ENCODE results near the gene PCDHGA11. TPM values are rescaled to one million over a fixed set of nuclear protein-coding genes. Genes with fewer than 3 reads are reported as not detected.

Gene PCDHGA11
- total RNA-seq, 1 experiment from 2014 or later, result 0.66 TPM

DNA sequence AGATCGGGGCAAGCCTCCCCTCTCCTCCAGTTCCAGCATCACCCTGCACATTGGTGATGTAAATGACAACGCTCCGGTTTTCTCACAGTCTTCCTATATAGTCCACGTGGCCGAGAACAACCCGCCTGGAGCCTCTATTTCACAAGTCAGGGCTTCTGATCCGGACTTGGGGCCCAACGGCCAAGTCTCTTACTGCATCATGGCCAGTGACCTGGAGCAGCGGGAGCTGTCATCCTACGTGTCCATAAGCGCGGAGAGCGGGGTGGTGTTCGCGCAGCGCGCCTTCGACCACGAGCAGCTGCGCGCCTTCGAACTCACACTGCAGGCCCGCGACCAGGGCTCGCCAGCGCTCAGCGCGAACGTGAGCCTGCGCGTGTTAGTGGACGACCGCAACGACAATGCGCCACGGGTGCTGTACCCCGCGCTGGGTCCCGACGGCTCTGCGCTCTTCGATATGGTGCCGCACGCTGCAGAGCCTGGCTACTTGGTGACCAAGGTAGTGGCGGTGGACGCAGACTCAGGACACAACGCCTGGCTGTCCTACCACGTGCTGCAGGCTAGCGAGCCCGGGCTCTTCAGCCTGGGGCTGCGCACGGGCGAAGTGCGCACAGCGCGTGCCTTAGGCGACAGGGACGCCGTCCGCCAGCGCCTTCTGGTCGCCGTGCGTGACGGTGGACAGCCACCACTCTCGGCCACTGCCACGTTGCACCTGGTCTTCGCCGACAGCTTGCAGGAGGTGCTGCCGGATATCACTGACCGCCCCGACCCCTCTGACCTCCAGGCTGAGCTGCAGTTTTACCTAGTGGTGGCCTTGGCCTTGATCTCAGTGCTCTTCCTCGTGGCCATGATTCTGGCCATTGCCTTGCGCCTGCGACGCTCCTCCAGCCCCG is 31.5 kb upstream of the PCDHGA11 start:
- Histone ChIP-seq H3K9me3 (ENCODE audit: low read length) (0 out of 2 replicates have a peak, but pooled peaks cover 6% of the 10 kb centered on the region), H3K27ac (ENCODE audit: low read length) (no peak overlapping the region), H3K9me2 (replicated peaks; ENCODE audit: low read length) (no peaks in the 10 kb centered on the region), H3K4me2 (ENCODE audit: low read length) (no peak overlapping the region), H3K79me2 (ENCODE audit: low read length) (no peaks in the 10 kb centered on the region), H4K20me1 (ENCODE audit: low read length) (no peaks in the 10 kb centered on the region), H2AFZ (ENCODE audit: low read length) (no peak overlapping the region), H3K4me1 (ENCODE audit: insufficient read depth, low read length) (no peaks in the 10 kb centered on the region), H3K27me3 (ENCODE audit: low read length) (no peaks in the 10 kb centered on the region), H3F3A (ENCODE audit: low read length, unreplicated experiment) (no peaks in the 10 kb centered on the region), H3K36me3 (ENCODE audit: low read depth, low read length) (no peaks in the 10 kb centered on the region), H3K4me3 (ENCODE audit: low read length) (no peak overlapping the region), H3K9ac (ENCODE audit: low read length) (no peak overlapping the region)
- CTCF ChIA-PET, result no interaction called here
- POLR2A ChIA-PET (ENCODE audit: unreplicated experiment), result interaction anchor here (0.6 kb wide), 1 partner anchor 41 kb away, joined by 10 read pairs; no protein-coding TSS in a partner anchor
- DNase-seq (no peak), ATAC-seq (no peak)
- no peak for TF ChIP-seq EZH2 (IDR thresholded peaks at IDR 0.05; ENCODE audit: low read length, unreplicated experiment)
- TF ChIP-seq, protein P1, sequence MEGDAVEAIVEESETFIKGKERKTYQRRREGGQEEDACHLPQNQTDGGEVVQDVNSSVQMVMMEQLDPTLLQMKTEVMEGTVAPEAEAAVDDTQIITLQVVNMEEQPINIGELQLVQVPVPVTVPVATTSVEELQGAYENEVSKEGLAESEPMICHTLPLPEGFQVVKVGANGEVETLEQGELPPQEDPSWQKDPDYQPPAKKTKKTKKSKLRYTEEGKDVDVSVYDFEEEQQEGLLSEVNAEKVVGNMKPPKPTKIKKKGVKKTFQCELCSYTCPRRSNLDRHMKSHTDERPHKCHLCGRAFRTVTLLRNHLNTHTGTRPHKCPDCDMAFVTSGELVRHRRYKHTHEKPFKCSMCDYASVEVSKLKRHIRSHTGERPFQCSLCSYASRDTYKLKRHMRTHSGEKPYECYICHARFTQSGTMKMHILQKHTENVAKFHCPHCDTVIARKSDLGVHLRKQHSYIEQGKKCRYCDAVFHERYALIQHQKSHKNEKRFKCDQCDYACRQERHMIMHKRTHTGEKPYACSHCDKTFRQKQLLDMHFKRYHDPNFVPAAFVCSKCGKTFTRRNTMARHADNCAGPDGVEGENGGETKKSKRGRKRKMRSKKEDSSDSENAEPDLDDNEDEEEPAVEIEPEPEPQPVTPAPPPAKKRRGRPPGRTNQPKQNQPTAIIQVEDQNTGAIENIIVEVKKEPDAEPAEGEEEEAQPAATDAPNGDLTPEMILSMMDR (conservative IDR thresholded peaks at IDR 0.05; ENCODE audit: low read depth, low read length), result no peak
- TF ChIP-seq EZH2phosphoT487 (IDR thresholded peaks at IDR 0.05; ENCODE audit: borderline replicate concordance, low read length), result no peak
- intact Hi-C loops (cut with micrococcal nuclease), result no loop called here
- no TSS peak for BruUV-seq (replicated peaks)

DNA sequence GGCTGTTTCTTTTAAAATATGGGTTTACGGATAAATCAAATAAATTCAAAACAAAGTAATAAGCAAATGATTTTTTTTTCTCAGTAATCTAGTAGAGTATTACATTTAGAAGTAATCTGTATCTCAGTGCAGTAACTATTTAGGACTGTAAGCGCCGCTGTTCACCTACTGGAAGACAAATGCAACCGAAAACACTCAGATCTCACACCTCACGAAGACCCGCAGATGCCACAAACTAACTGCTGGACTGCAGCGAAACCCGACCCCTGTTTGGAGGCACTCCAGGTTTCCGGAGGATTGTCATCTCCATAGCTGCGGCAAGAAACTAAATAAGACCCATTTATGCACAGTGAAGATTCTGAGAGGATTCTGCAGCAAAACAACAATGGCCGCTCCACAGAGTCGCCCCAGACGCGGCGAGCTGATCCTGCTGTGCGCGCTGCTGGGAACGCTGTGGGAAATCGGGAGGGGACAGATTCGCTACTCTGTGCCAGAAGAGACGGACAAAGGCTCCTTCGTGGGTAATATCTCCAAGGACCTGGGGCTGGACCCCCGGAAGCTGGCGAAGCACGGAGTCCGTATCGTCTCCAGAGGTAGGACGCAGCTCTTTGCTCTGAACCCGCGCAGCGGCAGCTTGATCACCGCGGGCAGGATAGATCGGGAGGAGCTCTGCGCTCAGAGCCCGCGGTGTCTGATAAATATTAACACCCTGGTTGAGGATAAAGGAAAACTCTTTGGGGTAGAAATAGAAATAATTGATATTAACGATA is 28.2 kb upstream of the PCDHGA11 start, which contains the start of gene PCDHGA8:
Gene PCDHGA8 (plus strand): TSS at position 205 of the 770 bp plus-strand sequence. CDS start 181 bp downstream, at position 386.
- no peaks in the 10 kb centered on the region for H3K4me1 ChIP-seq (ENCODE audit: insufficient read depth, low read length)
- intact Hi-C loops (cut with micrococcal nuclease), result no loop called here
- H3K36me3 ChIP-seq (ENCODE audit: low read depth, low read length), result no peaks in the 10 kb centered on the region
- CTCF ChIA-PET, result no interaction called here
- TF ChIP-seq, protein P1 (conservative IDR thresholded peaks at IDR 0.05; ENCODE audit: low read depth, low read length), result no peak
- no peak for TF ChIP-seq EZH2phosphoT487 (IDR thresholded peaks at IDR 0.05; ENCODE audit: borderline replicate concordance, low read length)
- TF ChIP-seq EZH2 (IDR thresholded peaks at IDR 0.05; ENCODE audit: low read length, unreplicated experiment), result no peak
- POLR2A ChIA-PET (ENCODE audit: unreplicated experiment), result no interaction called here
- no peaks in the 10 kb centered on the region for H4K20me1 ChIP-seq (ENCODE audit: low read length)
- no TSS peak for BruUV-seq (replicated peaks)
- no peak for DNase-seq
- no peak within 1 kb of the TSS for H3K9ac ChIP-seq (ENCODE audit: low read length)
- no peak within 1 kb of the TSS for H3K4me2 ChIP-seq (ENCODE audit: low read length)
- no peaks in the 10 kb centered on the region for H3K9me2 ChIP-seq (replicated peaks; ENCODE audit: low read length)
- no peaks in the 10 kb centered on the region for H3K27me3 ChIP-seq (ENCODE audit: low read length)
- H3K4me3 ChIP-seq (ENCODE audit: low read length), result no peak within 1 kb of the TSS
- no peaks in the 10 kb centered on the region for H3F3A ChIP-seq (ENCODE audit: low read length, unreplicated experiment)
- H3K79me2 ChIP-seq (ENCODE audit: low read length), result no peaks in the 10 kb centered on the region
- H3K9me3 ChIP-seq (ENCODE audit: low read length), result 0 out of 2 replicates have a peak, but pooled peaks cover 6% of the 10 kb centered on the region
- no peak for ATAC-seq
- no peak within 1 kb of the TSS for H2AFZ ChIP-seq (ENCODE audit: low read length)
- H3K27ac ChIP-seq (ENCODE audit: low read length), result no peak within 1 kb of the TSS

Data from PC-3 (cell line).